GM21515 (cell line): Measurements from ENCODE around the gene CDC37L1.

Experiments
- ATAC-seq: cut with Tn5 transposase; IDR thresholded peaks from one replicate; pipeline ENCODE4 v1.9.1; 2021; ENCODE audit not compliant: unreplicated experiment

The CDC37L1 gene

DNA sequence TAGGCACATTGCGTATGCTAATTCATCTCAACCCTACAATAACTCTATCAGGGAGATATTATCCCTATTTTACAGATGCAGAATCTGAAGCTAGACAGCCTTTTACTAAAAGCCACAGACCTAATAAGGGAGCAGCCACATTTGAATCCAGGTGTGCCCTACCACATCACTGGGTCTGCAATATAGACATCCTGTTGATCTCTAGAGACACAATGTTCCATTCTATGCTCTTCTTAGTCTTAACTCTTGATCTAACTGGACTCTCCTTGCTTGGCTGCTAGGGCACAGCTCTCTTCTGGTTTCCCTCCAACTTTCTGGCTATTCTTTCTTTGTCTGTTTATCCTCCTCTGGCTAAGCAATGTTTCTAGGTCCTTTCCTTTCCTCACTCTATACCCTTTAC is 11.7 kb upstream of the CDC37L1 start:
- ATAC-seq = no peak

DNA sequence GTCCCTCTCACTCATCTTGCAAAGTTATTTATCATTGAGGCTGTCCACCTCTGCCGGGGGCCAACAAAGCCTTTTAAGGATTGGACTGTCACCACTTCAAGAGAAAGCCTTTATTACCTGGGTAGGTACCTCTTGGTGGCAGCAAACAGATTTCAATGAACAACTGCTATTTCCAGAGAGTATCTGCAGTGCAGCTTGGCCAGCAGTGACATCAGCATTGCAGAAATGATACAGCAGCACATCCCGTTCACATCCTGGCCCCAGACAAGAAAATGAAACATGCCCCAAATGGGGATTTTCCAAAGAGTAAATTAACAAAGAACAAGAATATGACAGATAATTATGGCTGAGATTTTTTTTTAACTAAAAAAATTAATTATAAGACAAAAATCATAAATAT is 10.8 kb upstream of the CDC37L1 start:
- ATAC-seq = no peak

DNA sequence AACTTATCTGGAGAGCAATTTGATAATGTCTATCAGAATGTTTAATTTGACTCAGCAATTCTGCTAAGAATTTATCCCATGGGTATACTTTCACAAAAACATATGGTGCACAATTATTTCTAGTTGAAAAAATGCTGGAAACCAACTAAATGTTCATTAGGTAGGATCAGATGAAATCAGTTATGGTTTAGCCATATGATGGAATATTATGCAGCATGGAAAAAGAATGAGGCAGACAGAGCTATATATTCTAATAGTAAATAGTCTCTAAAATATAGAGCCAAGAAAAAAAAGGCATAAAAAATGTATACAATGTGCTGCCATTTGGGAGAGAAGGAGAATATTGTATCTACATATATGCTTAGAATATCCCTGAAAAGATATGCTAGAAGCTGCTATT is 9.5 kb upstream of the CDC37L1 start:
- no peak for ATAC-seq

DNA sequence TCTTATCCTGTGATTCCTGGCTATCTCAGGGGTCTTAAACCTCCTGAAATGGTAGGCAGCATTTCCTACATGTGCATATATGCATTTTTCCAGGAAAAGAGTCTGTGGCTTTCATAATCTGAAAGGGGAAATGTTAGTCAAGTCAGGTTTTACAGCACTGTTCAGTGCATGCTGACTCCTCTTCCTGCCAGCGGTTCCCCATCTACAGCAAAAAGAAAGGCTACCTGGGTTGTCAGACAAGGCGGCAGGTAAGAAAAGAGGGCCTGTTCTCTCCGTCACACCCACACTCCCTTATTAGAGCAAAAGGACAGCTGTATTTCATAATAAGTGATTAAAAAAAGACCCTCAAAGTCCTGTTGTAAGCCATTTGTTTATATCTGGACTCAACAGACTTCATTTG is 8.8 kb upstream of the CDC37L1 start:
- no peak for ATAC-seq

DNA sequence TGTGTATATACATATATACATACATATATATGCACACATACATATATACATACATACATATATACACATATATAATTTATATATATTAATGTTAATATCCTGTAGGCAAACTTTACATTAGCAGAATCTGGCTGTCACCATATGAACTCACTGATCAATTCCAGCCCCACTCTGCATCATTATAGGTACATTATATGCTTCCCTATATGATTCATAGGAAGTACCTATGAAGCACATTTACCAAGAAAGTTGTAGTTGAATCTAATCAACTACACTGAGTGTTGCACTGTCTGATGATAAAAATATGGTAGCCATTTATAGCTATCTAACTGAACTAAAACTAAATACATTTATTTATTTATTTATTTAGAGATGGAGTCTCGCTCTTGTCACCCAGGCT is 7.6 kb upstream of the CDC37L1 start:
- ATAC-seq = no peak

DNA sequence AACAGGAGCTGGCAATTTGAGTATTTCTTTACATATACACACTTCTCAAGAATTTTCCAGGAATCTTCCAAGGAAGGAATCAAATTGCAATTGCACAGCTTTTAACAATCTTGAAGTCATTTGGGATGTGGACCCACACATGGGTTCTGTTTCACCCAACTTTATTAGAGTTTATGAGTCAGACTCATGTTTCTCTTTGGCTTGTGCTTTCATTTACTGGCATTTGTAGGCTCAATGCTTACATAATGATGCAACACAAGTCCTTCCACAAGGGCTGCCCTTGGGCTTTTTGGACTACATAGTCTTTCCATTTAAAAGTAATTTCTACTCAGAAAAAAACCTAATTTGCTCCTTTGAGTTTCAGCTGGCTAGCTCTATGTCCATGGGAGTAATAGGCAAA is 4.6 kb upstream of the CDC37L1 start:
- ATAC-seq = no peak

DNA sequence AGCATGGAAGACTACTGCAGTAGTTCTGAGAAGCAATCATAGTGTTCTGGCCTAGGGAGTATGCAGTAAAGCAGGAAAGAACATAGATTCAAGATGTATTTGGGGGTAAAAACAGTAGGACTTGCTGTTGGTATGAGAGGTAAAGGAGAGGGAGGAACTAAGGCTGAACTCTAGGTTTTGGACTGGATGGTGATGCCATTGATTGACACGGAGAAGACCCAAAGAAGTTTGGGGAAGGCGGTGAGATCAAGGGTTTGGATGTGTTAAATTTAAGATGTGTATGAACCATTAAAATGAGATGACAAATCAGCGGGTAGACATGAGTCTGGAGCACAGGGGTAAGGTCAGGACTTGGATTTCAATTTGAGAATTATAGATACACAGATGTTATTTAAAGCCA is 2.0 kb upstream of the CDC37L1 start:
- no peak for ATAC-seq

DNA sequence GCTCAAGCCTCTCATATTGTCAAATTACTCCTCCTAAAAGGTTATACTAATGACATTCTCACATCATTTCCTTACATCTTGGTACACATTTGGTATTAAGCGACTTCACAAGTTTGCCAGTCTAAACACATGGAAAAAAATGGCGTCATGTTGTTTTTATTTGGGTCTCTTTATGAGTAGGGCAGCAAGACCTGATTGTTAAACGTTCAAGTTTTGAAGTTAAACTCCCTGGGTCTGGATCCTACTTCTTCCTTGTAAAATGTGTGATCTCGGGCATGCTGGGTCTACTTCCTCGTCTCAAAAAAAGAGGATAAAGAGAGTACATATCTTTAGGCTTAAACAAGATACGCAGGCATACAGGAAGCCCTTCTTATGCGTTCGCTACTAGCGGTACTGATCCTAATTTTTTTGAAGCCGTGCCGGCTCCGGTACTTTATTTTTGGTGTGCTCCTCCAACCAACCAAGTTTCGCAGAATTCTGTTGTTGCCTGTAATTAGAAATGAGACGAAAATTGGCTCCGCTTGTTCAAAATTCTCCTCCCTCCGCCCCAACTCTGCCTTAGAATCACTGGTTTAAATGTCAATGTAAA is 596 bp upstream of the CDC37L1 start:
- peak; percentile 15 for ATAC-seq

DNA sequence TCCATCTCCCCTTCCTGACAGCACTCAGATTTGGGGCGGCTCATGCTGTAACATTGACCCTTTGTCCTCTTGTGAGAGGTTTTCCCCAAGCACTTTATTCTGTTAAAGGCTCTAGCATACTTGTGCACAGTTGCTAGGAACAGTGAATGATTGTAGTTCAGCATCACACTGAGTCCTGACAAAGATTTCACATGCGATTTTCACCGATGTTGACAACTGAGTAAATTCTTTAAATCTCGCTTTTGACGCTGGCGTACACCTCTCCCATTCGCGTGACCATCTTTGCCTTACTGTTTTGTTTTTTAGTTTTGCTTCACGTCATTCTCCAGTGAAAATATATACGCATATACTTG is 780 bp downstream of the CDC37L1 start:
- no peak for ATAC-seq

DNA sequence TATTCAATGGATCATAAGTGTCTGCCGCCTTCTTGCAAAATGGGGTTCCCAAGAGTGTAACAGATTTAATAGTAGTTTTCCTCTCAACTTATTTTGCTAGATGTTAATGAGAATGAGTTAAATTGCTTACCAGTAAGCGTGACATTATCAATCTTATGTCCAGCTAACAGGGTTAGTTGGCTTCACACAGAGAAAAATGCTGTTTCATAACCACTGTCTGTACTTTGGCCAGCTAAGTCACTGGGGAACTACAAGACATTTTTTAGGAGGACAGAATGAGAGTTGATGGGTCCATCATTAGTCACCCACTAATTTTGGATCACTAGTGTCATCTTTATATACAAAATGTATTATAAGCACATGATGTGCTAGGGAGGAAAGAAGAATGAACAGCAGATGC is 1.4 kb downstream of the CDC37L1 start:
- no peak for ATAC-seq

DNA sequence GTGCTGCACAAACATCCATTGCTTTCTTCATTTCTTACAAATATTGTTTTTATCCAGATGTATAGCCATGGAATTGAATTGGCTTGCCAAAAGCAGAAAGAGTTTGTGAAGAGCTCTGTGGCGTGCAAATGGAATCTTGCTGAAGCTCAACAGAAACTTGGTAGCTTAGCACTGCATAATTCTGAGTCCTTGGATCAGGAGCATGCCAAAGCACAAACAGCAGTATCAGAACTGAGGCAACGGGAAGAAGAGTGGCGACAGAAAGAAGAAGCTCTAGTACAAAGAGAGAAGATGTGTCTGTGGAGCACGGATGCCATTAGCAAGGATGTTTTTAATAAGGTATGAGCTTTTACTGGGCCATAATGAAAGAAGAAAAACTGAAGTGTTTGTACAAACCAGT is 5.5 kb downstream of the CDC37L1 start:
- no peak for ATAC-seq

DNA sequence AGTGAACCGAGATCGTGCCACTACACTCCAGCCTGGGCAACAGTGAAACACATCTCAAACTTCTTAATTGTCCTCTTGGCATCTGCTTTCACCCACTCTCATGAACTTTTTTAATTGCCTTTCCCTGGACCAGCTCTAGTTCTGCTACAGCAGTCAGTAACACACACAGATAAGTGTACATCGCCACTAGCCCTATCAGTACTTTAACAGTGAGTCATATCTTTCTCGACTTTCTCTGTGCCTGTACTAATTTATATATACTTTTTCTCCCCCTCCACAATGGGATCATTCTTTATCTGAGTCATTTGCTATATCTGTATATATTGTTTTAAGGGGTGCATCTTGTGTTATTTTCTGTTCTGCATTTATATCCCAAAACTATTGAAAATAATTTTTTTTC is 6.7 kb downstream of the CDC37L1 start:
- ATAC-seq = no peak

DNA sequence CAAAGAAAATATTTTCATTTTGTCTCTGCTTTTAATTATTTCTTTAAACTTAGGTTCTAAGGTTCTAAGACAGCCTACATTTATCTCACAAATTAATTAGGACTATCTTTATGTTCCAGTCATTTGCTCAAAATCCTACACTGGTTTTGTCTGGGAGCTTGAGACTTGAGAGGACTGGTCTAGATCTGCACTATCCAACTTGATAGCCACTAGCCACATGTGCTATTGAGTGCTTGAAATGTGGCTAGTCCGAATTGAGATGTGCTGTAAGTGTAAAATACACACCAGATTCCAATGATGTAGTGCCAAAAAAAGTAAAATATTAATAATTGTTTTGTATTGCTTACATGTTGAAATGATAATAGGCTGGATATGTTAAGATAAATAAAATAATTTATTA is 7.2 kb downstream of the CDC37L1 start:
- ATAC-seq = no peak

DNA sequence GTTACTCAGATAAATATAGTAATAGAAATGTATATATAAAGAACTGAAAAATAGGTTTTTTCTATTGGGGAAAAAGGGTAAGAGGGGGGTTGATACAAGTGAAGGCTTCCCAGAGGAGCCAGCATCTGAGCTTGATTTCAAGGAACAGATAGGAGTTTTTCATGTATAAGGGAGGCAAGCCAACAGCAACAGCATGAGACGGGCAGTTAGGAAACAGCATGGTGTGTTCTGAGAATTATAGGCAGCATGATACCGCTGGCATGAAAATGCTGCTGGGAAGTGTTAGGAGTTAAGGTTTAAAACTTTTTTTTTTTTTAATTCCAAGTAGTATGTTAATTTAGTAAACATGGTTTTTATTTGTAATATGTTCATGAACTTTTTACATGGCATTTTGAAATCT is 9.7 kb downstream of the CDC37L1 start:
- no peak for ATAC-seq

DNA sequence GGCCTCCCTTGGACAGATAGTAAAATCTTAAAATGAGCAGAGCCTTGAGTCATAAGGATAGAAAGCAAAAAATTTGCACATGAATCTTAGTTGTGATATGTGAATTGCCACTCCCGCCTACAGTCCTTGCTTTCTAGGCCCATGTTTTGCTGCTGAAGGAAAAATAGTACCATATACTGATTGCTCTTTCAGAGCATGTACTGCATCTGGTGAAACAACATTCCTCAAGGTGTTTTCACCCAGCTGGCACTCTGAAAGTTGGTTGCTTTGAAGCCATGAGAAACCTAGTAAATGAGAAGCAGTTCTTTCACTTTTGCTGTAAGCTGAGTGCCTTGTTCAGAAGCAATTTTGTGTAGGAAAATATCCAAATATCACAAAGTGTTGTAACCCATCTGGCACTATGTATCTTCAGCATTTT is 10.3 kb downstream of the CDC37L1 start:
- ATAC-seq = peak; percentile 70

DNA sequence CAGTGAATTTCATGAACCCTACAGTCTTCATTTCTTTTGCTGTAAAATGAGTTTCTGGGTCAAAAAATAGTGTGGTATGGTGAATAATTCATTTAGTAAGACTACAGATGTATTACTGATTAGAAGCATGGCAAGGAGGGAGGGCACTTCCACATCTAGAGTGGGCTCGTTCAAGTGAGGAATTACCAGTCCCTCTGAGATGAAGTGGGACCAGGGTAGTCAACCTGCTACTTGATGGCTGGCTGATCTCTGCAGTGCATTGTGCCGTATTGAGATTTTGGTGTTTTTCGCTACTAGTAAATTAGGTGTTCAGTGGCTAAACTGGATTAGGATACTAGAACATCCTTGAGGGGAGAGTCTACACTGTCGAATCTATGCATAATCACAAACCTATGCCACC is 10.8 kb downstream of the CDC37L1 start:
- peak; percentile 33 for ATAC-seq

DNA sequence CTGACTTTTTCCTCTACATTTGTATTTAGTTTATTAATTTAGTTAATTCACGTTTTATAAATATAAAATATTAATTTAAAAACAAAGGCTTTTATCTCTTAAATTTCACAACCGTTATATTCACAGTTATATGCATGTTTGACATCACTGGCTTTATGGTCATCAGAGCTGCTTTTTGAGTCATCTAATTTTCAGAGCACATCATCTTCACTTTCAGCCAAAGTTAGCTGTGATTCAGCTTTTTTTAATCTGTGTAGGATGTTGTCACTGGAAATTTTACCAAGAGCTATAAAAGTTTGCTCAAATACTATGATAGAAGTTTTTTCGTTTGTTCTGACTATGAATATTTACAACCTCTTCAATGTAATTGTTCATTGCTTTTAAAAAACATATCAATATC is 12.4 kb downstream of the CDC37L1 start:
- ATAC-seq = no peak

DNA sequence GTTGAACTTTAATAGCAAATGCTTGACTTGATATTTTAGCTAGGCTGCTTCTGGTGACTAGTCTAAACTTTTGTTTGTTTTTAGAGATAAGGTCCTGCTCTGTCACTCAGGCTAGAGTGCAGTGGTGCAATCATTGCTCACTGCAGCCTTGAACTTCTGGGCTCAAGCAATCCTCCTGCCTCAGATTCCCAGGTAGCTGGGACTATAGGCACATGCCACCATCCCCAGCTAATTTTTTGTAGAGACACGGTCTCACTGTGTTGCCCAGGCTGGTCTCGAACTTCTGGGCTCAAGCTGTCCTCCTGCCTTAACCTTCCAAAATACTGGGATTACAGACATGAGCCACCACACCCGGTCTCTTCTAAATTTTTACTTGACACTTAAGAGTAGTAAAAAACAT is 20.7 kb downstream of the CDC37L1 start:
- no peak for ATAC-seq

DNA sequence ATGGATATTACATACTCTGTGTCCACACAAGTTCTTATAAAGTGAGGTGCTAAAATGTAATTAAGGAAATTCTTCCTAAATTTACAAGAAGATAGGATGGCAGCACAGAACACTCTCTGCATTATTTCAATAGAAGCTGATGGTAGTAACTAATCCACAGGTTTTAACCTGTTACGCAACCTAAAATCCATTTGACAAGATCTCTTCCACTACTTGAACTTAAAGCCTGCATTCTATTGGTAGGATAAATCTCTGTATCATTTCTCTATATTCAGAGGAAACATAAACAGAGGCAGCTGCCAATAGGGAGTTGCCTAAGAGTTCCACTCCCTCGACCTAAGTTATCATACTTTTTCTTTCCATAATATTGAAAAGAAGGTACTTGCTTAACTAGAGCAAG is 21.6 kb downstream of the CDC37L1 start:
- no peak for ATAC-seq

DNA sequence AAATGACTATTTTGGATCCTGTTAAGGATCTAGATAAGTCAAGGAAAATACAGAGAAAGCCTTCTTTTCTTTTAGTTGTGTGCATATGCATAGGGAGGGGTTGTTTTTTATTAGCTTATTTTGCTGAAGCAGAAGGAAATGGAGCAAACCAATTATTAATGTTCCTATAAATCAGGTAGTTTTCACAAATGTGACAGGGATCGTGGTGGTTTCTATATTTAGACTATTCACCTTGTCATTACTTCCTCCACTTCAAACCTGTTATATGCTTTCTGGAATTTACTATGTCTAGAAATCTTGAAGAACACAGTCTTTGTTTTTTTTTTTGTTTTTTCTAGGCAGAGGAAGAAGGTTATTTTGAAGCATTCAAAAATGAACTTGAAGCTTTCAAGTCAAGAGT is 22.2 kb downstream of the CDC37L1 start:
- ATAC-seq = no peak

DNA sequence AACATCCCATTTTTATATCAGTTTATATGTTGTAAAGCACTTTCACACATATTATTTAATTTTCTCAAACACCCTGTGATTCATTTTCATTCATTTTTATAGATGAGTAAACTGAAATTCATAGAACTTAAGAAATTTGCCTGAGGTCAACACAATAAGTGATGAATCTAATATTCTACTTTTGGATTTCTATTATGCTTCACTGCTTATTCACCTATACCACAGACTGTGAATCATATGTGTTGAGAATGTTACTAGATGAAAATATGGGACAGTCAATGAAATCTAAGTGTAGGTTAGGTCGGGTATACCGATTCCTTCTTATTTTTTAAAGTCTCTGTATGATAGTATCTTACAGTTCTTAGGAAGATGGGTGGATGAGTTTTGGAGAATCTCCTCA is 24.8 kb downstream of the CDC37L1 start:
- ATAC-seq = no peak

DNA sequence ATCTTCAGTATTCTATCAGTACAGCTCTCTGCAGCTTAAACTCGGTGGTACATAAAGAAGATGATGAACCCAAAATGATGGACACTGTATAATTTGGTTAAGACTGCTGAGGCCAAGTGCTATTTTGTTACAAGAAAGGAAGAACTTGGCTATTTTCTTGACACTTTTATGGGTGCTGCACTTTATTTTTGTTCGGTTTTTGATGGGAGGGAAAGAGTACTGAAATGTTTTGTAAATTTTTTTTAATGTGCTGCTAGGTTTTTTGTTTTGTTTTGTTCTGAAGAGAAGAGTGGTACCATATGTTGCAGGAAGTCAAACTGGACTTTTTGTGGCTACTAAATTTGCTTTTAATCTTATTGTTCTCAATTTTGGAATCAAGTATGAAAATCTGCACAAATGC is 26.7 kb downstream of the CDC37L1 start:
- ATAC-seq = no peak

DNA sequence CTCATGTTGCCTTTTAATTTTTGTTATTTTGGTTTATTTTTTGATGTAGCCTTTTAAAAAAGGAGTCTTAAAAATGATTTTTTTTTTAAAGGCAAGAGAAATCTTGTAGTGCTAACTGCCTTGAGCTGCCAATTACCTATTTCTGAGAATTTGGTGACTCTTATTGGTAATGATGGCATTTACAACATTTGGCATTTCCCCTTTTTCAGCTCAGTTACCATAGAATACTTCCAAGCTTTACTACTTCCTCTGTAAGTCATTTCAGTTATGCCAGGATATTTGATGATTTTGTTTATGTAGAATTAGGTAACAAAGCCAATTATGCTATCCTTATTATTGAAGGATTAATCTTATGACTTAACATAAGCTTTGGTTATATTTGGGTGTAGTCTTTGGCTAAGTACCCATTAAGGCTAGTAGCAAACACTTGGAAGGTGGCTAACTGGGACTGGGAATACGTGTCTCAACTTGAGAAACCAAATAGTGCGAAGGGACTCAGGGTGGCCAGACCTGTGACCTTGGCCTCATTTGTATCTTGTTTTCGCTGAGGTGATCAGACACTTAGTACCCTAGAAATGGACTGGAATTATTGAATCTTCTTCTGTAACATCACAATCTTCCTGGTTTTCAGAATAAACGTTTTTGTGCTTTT is 27.7 kb downstream of the CDC37L1 start:
- ATAC-seq = no peak
